Middle frontal gyrus (tissue), 1 donor: Measurements from ENCODE around the gene NDUFA6.
"Not testable (repeated sequence)": the region's sequence is repeated elsewhere in the genome, so short reads cannot be mapped to it uniquely, and the experiment has no call there.

Source experiments
- DNase-seq: peaks from one replicate; pipeline ENCODE4 v3.0.0-alpha.2; 2015; ENCODE audit warnings: low spot score; ENCODE audit errors: extremely low spot score

The NDUFA6 gene

DNA sequence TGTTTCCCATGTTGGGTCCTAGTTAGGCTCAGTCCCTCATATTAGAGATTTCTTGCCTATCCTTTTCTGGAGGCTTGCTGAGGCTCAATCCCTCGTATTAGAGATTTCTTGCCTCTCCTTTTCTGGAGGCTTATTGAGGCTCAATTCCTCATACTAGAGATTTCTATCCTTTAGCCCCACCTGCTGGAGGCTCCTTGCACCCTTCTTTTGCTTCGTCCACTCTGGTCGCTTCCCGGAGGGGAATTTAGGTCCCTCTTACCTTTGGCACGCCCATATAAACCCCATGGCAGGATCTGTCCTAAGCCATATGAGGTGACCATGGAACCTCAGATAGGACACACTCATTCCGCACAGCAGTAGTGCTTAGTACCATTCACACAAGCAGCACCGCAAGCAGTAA, 24.1 kb upstream of the NDUFA6 start:
- DNase-seq = no peak

DNA sequence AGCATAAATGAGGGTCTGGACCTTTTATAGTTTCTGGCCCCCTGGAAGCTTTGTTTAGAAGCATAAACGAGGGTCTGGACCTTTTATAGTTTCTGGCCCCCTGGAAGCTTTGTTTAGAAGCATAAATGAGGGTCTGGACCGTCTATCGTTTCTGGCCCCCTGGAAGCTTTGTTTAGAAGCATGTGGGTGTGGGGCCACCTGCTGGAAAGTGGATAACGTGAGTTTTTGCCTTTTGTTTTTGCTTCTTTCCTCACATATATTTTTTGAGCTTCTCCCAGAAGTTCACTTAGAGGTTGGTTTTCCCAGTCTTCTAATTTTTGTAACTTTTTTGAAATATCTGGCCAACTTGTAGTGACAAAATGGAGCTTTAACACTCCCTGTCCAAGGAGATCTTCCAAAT, 22.2 kb upstream of the NDUFA6 start:
- DNase-seq = not testable (repeated sequence)

DNA sequence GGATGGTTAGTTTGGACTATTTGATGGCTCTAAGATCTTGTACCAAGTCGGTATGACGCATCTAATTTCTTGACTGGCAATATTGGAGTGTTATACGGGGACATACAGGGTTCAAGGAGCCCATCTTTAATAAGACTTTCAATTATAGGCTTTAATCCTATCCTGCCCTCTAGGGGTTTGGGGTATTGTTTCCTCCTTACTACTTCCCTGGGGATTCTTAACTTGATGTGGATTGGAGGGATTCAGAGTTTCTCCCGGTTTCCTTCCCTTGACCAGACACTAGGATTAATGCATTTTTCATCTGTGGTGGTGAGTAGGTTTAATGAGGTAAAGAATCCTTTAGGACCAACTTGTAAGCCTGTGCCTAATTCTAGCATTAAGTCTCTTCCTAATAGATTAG, 21.2 kb upstream of the NDUFA6 start:
- no peak for DNase-seq

DNA sequence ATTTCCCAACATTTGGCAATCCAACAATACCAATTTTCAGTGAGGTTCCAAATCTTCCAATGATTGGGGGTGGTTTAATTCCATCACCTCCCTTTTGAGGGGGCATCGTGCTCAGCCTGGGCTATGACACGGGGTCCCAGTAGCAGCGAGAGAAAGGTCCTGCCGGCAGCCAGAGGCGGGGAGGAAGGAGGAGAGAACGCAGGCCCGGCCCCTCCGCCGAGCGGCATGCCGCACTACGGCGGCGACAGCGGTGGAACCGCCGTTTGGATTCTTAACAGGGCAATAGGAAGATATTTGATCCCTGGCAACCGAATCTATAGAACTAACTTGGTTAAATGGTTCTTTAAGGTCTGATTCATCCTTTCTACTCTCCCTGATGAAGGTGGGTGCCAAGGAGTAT, 18.3 kb upstream of the NDUFA6 start:
- no peak for DNase-seq

DNA sequence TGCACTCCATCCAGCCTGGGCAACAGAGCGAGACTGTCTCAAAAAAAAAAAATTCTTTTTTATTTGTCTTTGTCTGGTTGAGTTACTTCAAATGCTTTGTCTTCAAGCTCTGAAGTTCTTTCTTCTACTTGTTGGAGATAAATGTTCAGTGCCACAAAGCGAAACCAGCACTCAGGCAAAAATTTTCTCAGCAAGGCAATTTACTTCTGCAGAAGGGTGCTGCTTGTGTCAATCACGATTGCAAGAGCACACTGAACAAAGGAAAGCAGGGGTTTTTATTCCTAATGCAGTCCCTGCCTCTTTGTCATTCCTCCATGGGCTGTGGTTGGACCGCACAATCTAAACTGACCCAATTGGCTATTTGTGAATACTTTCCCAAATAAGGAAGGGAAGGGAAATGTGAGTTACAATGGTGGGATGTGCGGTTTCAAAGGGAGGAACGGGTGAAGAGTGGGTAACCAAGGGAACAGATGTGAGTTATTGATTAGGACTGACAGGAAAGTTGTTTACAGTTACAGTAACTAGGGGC, 13.8 kb upstream of the NDUFA6 start:
- DNase-seq = not testable (repeated sequence)

DNA sequence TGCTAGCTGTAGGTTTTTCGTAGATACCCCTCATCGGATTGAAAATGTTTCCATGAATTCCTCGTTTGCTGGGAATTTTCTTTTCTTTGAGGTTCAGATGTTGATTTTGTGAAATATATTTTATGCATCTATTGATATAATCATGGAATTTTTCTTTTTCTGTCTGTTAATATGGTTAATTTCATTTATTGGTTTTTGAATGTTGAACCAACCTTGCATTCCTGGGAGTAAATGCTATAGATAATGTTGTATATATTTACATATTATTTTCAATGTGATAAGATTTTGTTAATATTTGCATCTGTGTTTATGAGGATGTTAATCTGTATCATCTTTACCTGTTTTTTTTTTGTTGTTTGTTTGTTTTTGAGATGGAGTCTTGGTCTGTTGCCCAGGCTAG, 10.6 kb upstream of the NDUFA6 start:
- DNase-seq = no peak

DNA sequence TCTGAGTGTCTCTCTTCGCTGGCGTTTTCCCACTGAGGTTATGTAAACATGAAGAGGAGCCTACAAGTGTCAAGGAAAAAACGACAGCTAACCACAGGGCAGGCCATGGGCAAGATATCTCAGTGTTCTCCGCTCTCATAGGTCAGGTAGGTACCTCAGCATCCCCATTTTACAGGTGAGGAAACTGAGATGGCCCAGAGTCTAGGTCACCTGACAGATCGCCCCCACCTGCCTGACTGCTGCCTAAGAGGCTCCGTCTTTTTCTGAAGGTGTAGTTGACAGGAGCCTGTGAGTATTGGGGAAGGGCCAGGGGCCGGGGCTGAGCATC, 847 bp upstream of the NDUFA6 start:
- no peak for DNase-seq

DNA sequence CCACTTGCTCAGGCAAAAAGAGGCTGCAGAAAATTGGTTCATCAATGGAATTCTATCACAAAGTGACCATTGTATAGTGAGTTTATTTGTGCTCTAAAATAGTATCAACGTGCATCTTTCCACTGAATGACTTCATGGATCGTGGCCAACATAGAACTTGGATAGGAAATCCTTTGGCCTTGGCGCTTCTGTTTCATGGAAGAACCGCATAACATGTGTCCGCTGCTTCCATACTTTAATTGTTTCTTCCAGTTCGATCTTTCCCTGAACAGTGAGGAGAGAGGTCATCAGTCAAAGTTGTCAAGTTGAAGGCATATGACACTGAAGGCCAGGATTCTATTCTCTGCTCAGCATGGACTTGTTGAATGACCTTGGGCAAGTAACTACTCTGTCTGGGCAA, 4.5 kb downstream of the NDUFA6 start:
- DNase-seq = no peak

DNA sequence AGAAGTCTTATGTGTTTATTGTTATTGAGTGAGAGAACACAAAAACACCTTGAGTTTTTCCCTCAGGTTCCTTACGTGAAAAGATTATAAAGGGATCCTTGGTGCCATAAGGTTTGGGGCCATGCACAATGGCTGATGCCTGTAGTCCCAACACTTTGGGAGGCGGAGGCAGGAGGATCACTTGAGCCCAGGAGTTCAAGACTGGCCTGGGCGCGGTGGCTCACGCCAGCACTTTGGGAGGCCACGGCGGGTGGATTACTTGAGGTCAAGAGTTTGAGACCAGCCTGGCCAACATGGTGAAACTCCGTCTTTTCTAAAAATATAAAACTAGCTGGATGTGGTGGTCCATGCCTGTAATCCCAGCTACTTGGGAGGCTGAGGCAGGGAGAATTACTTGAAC, 5.7 kb downstream of the NDUFA6 start:
- DNase-seq = no peak

DNA sequence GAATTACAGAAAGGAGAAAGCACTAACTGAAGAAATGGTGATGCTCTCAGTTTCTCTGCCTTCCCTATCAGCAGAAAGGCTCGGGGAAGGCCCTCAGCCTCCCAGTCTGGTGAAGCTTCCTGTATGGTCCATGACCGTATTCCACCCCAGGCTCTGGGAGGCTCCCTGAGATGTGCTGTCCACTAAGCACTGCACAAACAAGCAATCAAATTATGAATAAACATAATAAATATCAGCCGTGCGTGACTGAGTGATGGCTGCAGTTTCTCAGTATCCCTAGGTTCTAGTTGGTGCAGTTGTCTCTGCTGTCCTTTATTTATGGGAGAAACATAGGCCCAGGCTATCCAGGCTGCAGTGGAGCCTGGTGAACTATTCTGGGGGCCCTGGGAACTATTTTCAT, 7.5 kb downstream of the NDUFA6 start:
- DNase-seq = no peak

DNA sequence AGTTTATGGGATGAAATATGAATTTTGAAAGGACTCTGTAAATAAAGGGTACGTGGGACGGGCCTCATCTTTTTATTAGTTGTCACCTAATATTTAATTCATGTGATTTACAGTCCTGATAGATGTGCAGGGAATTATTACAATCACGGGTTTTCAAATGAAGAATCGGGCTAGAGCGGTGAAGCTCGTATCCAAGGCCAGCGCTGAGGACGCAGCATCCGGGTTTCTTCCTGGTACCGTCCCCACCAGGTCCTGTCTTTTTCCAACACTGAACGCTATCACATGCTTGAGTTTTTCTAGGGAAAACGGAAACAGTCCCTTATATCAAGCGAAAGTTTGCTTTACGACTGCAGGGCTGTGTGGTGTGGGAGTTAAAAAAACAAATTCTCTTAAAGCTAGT, 10.3 kb downstream of the NDUFA6 start:
- no peak for DNase-seq

DNA sequence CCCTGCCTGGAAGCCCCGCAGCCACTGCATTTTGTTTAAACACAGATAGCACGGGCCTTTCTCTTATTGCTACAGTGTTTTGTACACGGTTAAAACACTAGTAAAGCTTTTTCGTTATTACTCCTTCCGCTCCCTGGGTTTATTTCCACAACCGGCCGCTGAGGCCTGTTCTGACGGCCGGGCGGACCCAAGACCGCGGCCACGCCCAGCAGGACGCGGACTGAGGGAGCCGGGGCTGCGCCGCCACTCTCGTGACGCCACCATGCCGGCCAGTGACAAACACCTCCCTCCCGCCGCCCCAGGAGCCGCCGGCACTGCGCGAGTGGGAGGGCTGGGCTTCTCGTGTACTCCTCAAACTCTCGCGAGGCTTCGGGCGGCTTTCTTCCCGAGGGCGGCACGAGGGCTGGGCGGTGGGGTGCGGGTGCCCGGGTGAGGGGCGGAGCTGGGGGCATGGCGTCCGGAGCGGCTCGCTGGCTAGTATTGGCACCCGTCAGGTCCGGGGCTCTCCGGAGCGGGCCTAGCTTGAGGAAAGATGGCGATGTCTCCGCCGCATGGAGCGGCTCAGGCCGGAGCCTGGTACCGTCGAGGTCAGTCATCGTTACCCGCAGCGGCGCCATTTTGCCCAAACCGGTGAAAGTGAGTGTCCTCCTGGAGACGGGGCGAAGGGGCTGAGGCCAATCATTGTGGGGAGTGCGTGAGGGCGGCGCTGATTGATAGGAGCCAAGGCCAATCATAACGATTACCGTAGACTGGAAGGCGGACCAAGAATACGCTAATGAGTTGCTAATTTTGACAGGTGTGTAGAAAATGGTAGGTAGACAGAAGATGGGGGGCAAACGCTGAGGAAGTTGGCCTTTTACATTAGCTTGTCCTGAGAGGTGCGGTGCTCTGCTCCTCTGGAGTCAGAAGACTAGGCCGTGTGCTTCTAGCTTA, 11.0 kb downstream of the NDUFA6 start, which contains the start of gene SMDT1:
TSS of gene SMDT1 (plus strand) at position 382 of the 933 bp plus-strand sequence. CDS start at position 451, 69 bp downstream.
- DNase-seq = peak; percentile 99

DNA sequence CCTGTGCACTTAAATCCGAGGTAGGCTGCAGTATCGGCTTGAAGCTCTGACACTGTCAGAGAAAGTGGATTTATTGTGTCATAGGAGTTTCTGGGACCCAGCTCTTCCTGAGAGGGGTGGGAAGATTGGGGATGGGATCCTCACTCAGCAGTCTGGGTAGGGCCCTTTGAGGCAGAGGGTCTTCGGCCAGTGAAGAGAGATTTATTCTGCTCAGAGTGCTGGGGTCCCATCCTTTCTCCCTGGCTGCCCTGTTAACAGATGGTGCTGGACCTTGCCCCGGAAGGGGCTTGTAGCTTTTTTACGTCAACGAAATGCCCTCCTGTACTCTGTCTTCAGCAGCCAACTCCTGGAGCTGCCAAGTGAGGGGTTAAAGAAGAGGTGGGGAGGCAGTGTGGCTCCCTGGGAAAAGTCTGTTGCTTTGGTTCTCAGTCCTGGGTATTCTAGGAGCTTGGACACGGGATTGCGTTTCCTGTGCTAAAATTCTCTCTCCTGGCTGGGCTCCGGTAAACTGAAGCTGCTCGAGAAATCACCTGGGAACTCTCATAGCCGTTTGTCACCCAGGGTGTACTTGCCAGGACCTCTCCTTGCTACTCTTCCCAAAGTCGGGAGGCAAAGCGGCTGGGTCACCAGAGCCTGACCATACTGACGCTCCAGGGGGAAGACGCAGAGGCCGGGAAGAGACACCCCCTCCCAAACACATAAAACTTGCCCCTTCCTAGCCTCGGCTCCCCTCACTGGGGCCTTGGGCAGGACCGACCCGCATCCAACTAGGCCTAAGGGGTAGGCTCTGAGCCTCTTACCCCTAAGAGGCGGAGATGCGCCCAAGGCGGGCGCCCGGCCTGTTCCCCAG, 11.9 kb downstream of the NDUFA6 start:
- no peak for DNase-seq

DNA sequence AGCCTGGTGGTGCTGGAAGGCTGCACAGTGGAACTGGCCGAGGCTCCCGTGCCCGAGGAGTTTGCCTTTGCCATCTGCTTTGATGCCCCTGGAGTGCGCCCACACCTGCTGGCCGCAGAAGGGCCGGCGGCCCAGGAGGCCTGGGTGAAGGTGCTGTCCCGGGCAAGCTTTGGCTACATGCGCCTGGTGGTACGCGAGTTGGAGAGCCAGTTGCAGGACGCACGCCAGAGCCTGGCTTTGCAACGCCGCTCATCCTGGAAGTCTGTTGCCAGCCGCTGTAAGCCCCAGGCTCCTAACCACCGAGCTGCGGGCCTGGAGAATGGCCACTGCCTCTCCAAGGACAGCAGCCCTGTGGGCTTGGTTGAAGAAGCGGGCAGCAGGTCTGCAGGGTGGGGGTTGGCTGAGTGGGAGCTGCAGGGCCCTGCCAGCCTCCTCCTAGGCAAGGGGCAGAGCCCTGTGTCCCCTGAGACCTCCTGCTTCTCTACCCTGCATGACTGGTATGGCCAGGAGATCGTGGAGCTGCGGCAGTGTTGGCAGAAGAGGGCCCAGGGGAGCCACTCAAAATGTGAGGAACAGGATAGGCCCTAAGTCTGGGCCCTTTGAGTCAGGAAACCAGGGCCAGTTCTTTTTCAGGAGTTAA, 13.0 kb downstream of the NDUFA6 start:
- no peak for DNase-seq

DNA sequence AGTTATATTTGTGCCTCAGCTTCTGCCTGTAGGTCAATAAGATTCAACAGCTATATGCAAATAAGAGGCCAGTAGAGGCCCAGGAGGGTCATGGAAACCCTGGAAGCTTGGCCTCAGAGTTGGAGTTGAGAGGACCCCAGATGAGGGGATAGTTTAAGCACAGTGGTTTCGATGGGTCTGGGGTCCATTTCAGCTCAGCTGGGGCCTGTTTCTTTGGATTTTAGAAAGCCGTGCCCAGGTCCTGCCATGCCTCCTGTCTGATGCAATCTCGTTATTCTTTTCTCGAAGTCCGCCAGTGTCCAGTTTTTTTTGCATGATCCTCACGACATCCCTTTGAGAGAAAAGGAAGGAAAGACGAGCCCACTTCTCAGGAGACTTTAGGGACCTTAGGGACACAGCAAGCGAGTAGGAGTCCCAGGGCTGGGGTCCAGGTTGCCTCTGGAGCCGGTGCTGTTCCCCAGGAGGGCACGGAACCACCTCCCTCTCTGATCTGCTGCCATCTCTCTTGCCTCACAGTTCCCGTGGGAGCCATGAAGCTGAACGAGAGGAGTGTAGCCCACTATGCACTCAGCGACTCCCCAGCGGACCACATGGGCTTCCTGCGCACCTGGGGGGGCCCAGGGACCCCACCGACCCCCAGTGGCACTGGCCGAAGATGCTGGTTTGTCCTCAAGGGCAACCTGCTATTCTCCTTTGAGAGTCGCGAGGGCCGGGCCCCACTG, 13.6 kb downstream of the NDUFA6 start:
- DNase-seq = no peak

DNA sequence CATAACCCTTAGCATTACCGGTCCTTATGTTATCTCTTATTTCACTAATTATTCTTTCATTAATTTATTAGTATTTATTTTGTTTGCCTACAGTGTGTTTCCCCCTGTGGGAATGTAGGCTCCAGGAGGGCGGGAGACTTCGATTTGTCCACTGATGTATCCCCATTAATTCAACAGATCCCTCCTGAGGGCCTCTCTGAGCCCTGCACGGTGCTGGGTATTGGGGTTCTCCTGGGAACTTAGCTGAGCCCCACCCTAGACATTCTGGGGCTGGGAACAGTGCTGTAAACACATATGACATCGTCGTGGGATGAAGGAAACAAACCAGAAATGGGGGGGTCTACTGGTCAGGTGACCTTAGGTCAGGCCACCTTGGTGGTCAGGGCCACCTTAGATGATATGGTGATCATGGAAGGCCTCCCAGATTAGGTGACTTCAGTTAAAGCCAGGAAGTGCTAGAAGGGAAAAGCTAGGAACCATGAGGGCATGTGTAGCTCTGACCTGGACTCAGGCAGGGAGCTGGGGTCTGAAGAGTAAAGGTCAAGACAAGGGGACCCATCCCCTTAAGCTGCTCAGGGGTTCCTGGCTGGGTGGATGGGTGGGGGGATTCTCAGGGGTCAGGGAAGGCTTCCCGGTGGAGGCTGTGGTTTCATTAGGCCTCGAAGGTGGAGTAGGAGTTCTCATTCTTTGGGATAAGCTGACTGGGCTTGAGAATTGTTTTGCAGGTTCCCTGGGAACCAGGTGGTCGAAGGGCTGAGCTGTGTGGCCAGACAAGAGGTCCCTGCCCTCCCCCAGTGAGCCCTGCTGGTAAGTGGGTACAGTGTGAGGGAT, 15.5 kb downstream of the NDUFA6 start:
- DNase-seq = no peak

DNA sequence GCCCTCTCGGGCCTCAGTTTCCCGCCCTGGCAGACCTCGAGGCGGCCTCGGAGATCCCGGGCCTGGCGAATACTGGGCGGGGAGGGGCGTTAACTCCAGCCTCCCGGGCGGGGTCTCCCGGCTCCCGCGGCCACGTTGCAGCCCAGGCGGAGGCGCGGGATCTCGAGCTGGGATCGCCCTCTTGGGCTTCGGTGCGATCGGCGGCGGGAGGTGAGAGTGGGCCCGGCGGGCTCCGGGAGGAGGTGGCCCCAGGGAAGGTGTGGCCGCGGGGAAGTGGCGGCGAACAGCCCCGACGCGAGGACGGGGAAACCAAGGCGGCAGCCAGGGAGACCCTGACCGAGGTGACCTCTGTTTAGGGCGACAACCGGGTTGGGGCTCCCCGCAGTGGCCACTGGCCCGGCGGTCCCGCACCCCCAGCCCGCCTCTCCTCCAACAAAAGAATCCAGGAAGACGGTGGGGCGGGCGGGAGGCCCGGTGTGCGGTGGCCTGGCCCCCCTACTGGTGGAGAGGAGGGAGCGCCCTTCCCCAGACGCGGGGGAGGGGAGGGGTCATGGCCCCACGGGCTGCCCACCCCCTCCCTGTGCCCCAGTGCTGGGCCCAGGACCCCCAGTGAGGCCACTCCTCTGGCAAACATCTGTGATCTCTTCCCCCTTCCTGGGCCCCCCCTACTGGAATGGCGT, 16.3 kb downstream of the NDUFA6 start, which contains the start of gene PHETA2:
TSS of gene PHETA2 (plus strand) at position 117 of the 680 bp plus-strand sequence. CDS start 3,046 bp downstream, outside the sequence.
- DNase-seq = no peak

DNA sequence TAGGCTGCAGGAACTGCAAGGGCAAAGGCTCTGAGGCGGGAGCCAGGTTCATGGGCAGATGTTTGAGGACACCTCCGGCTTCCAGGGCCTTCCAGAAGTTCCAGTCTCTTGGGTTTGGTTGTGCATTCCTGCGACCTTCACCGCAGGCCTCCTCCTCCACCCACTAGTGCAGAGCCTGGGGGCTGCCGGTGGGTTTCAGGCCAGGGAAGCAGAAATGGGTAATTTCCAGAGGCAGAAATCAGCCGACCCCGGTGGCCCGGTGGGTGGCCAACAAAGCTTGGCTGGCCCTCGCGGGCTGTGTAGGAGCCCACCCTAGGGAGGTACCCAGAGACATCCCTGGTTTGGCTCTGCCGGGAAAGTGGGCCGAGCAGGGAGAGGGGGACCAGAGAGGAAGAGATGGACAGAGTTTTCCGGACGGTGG, 16.9 kb downstream of the NDUFA6 start:
- DNase-seq = no peak

DNA sequence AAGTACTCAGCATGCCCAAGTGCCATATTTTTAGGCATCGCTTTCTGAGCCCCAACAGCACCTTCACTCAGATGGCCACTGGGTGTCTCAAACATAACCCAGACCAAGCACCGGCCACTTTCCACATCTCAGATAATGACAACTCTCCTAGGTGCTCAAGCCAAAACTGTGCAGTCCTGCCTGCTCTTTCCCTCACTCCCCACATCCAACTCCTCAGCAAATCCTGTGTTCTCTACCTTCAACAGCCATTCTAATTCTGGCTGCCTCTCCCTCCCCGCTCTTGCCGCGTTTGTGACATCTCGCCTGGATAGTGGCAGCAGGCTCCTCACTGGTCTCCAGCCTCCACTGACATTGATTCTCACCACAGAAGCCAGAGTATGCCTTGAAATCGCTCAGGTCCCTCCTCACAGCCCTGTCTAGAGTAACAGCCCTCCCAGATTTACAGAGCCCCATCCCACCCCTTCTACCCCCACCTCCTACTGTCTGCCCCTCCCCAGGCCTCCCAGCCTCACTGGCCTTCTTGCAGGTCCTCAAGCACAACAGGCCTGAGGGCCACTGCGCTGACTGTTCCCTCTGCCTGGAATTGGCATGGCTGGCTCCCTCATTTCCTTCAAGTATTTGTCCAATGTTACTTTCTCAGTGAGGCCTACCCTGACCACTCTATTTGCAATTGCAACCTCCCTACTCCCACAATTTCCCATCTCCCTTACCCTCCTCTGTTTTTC, 17.8 kb downstream of the NDUFA6 start:
- DNase-seq = no peak
